Urinary bladder (tissue), 4 donors: ENCODE data around the gene NENF. TPM values are rescaled to one million over a fixed set of nuclear protein-coding genes. Genes with fewer than 3 reads are reported as not detected.

ENCODE experiments used
- DNase-seq: peaks from one replicate; pipeline ENCODE4 v3.0.0-alpha.2; 2015; ENCODE audit errors: extremely low spot score
- H3K27ac ChIP-seq: one replicate; pipeline ENCODE4 v1.5.1; 2013; ENCODE audit warnings: low read depth, mild to moderate bottlenecking, moderate library complexity
- H3K36me3 ChIP-seq: one replicate; pipeline ENCODE4 v1.6.1; 2013; ENCODE audit warnings: mild to moderate bottlenecking, moderate library complexity; ENCODE audit not compliant: insufficient read depth
- H3K4me1 ChIP-seq: one replicate; pipeline ENCODE4 v1.6.1; 2013; ENCODE audit warnings: mild to moderate bottlenecking, moderate library complexity; ENCODE audit not compliant: insufficient read depth
- H3K4me3 ChIP-seq: one replicate; pipeline ENCODE4 v1.5.1; 2013; ENCODE audit warnings: low read depth, low read length
- WGBS: extraction: QIAGEN DNeasy Blood & Tissue Kit; methylation state at CpG from one replicate; pipeline ENCODE4 v1.1.7; 2013; 5-methylcytosine and 5-hydroxymethylcytosine counted together
- polyA plus RNA-seq: library from polyadenylated mRNA; stranded (reverse); fragments of 200-250 nt; gene quantifications from one replicate; pipeline ENCODE4 v1.2.3, GENCODE V29; 2013
- total RNA-seq: library from RNA; depleted of rRNA; stranded (reverse); fragments of >200 nt; gene quantifications from one replicate; pipeline ENCODE4 v1.2.3, GENCODE V29; 2014
- donor health status: healthy with polysubstance abuse.
- donor health status: healthy.

The NENF gene
- total and polyA plus RNA-seq, 2 donors, result 42.5 to 75.2 TPM

- H3K36me3 ChIP-seq, result no peaks in the 10 kb centered on the region
- 74% methylated on average over 9 of the region's 9 CpGs for WGBS
- DNase-seq, result no peak
- H3K27ac ChIP-seq, result no peak overlapping the region
- no peaks in the 10 kb centered on the region for H3K4me1 ChIP-seq
- no peak overlapping the region for H3K4me3 ChIP-seq
Measured at GRCh38 chr1:212440419-212440818, 7.7 kb downstream of the NENF start.

DNA sequence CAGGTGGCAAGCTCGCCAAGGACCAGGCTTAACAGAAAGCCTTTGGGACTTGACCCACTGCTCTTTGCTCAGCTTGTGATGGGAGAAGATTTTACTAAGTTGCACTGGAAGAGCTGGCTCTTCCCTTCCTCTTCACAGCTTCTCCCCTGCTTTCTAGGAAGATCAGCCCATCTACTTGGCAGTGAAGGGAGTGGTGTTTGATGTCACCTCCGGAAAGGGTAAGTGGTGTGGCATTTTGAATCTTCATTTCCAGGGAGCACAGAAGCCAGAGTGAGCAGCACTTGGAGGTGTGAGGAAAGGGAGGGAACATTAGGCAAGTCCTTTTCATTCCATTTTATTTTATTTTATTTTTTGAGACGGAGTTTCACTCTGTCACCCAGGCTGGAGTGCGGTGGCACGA lies 9.7 kb downstream of the NENF start:
- H3K4me1 ChIP-seq, result no peaks in the 10 kb centered on the region
- H3K36me3 ChIP-seq, result no peaks in the 10 kb centered on the region
- 94% methylated on average over 5 of the region's 5 CpGs for WGBS
- no peak overlapping the region for H3K4me3 ChIP-seq
- no peak for DNase-seq
- no peak overlapping the region for H3K27ac ChIP-seq

GRCh38 chr1:212446333-212446732 lies 13.6 kb downstream of the NENF start:
- DNase-seq, result no peak
- no peak overlapping the region for H3K4me3 ChIP-seq
- H3K4me1 ChIP-seq, result no peaks in the 10 kb centered on the region
- H3K27ac ChIP-seq, result no peak overlapping the region
- H3K36me3 ChIP-seq, result no peaks in the 10 kb centered on the region
- WGBS, result 81% methylated on average over 8 of the region's 8 CpGs

DNA sequence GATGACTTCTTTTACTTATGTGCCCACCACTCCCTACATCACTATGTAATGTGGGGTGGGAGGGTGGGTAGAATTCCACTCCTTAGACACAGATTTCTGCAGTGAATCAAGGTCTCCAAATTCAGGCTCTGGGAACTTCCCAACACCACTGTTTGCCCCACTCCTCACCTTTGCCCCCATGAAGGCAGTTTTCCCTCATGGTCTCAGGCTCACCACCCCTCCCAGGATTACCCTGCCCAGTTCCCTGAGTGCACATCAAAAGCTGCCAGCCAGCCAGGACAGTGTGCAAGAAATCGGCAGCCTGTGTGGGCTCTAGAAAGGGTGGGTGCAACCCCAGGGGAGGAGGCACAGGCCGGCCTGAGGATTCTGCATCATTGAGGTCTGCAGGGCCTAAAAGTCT lies 14.8 kb downstream of the NENF start:
- no peak for DNase-seq
- no peak overlapping the region for H3K4me3 ChIP-seq
- no peak overlapping the region for H3K27ac ChIP-seq
- no peaks in the 10 kb centered on the region for H3K4me1 ChIP-seq
- 67% methylated on average over 2 of the region's 2 CpGs for WGBS
- H3K36me3 ChIP-seq, result no peaks in the 10 kb centered on the region

GRCh38 chr1:212450331-212450881 lies 17.7 kb downstream of the NENF start:
- Histone ChIP-seq H3K4me1 (no peaks in the 10 kb centered on the region), H3K4me3 (no peak overlapping the region), H3K27ac (no peak overlapping the region), H3K36me3 (no peaks in the 10 kb centered on the region)
- DNase-seq, result no peak
- 42% methylated on average over 4 of the region's 4 CpGs for WGBS

DNA sequence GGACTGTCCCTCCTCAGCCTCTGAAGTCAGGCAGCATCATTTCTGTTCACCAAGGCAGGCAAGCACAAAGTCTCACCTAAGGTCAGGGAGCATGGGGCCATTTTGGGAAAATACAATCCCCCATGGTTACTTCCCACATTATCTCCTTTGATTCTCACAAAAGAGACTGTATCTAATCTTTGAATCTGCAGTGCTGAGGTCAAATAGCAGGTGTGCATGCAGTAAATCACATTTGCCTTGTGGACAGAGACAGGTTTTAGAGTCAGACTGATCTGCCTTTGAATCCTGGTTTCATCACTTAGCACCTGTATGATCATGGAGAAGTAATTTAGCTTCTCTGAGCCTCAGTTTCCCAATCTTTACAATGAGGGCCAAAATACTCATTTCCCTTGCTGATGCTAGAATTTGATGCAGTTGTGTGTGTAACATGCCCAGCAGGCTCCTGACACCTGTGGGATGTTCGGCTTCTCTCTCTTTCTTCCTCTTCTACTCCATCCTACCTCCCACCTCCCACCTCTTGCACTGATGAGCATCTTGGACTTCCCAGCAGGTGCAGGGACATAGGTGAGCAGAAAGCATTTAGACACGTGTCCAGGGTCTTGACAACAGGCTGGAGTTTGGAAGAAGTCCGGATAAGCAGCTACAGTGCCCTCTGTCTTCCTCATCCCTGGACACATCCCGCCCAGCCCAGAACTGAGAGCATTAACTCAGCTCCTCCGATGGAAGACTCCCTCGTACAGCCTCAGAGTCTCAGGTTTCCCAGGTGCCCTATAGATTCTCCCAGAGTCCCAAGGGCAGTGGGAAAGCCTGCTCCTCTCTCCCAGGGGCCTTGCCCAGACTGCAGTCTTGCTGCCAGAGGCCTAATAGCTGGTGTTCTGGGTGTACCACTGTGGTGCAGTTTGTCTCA lies 18.9 kb downstream of the NENF start:
- WGBS, result 79% methylated on average over 6 of the region's 6 CpGs
- H3K36me3 ChIP-seq, result no peaks in the 10 kb centered on the region
- no peaks in the 10 kb centered on the region for H3K4me1 ChIP-seq
- no peak for DNase-seq
- no peak overlapping the region for H3K4me3 ChIP-seq
- no peak overlapping the region for H3K27ac ChIP-seq

GRCh38 chr1:212452323-212453155 lies 19.8 kb downstream of the NENF start:
- Histone ChIP-seq H3K27ac (no peak overlapping the region), H3K36me3 (no peaks in the 10 kb centered on the region), H3K4me3 (no peak overlapping the region), H3K4me1 (no peaks in the 10 kb centered on the region)
- DNase-seq, result no peak
- WGBS, result 44% methylated on average over 15 of the region's 15 CpGs

GRCh38 chr1:212453156-212453857 lies 20.6 kb downstream of the NENF start:
- H3K4me1 ChIP-seq, result no peaks in the 10 kb centered on the region
- H3K27ac ChIP-seq, result no peak overlapping the region
- whole genome bisulfite sequencing, result 58% methylated on average over 12 of the region's 12 CpGs
- no peak overlapping the region for H3K4me3 ChIP-seq
- no peak for DNase-seq
- H3K36me3 ChIP-seq, result no peaks in the 10 kb centered on the region

- Histone ChIP-seq H3K4me3 (no peak overlapping the region), H3K36me3 (no peaks in the 10 kb centered on the region), H3K27ac (no peak overlapping the region), H3K4me1 (no peaks in the 10 kb centered on the region)
- 96% methylated on average over 3 of the region's 3 CpGs for WGBS
- DNase-seq, result no peak
Measured at GRCh38 chr1:212454741-212455140, 22.0 kb downstream of the NENF start.

DNA sequence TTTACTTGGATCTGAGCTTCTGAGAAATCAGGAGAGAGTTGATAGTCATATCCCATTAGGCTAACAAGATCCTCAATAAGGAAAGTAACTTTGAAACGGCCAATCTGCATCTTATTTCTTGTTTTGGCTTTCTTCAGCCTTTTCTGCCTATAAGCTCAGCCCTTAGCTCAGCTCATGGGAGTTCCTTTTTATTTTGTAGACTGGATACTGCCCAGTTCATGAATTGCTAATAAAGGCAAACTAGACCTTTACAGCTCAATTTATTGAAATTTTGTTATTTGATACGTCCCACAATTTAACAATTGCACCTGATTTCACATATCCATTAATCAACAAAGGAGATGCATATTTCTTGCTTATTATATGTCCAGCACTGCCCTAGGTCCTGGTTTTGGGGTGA lies 22.7 kb downstream of the NENF start:
- 91% methylated on average over 2 of the region's 2 CpGs for WGBS
- Histone ChIP-seq H3K4me1 (no peaks in the 10 kb centered on the region), H3K36me3 (no peaks in the 10 kb centered on the region), H3K4me3 (no peak overlapping the region), H3K27ac (no peak overlapping the region)
- no peak for DNase-seq

GRCh38 chr1:212455803-212456528 lies 23.2 kb downstream of the NENF start:
- Histone ChIP-seq H3K36me3 (no peaks in the 10 kb centered on the region), H3K27ac (no peak overlapping the region), H3K4me1 (no peaks in the 10 kb centered on the region), H3K4me3 (no peak overlapping the region)
- WGBS, result 22% methylated on average over 10 of the region's 10 CpGs
- DNase-seq, result peak; percentile 53

- WGBS, result 60% methylated on average over 8 of the region's 8 CpGs
- Histone ChIP-seq H3K4me3 (no peak overlapping the region), H3K27ac (no peak overlapping the region), H3K4me1 (no peaks in the 10 kb centered on the region), H3K36me3 (no peaks in the 10 kb centered on the region)
- no peak for DNase-seq
Measured at GRCh38 chr1:212457740-212458338, 25.1 kb downstream of the NENF start.
